Measurements from ENCODE around the gene CRCP. TPM values are rescaled to one million over a fixed set of nuclear protein-coding genes. Genes with fewer than 3 reads are reported as not detected.

Gene CRCP
- total and polyA plus RNA-seq, 2 of the 13 experiments (the other 11 are each of a cell fraction or from before 2014, with no cell fraction given): 22.7 to 31.0 TPM

DNA sequence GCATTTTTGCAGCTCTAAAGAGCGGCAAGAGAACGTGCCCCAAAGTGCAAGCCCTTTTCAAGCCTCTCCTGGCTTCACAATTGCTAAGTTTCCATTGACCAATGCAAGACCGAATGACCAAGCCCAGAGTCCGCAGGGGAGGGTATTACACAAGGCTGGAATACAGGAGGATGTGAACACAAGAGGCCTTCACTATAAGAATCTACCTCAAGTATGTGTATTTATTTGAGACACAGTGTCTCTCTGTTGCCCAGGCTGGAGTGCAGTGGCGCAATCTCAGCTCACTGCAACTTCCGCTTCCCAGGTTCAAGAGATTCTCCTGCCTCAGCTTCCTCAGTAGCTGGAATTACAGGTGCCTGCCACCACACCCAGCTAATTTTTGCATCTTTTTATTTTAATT is 68.3 kb downstream of the CRCP start (continued):
- TF ChIP-seq, protein P1, sequence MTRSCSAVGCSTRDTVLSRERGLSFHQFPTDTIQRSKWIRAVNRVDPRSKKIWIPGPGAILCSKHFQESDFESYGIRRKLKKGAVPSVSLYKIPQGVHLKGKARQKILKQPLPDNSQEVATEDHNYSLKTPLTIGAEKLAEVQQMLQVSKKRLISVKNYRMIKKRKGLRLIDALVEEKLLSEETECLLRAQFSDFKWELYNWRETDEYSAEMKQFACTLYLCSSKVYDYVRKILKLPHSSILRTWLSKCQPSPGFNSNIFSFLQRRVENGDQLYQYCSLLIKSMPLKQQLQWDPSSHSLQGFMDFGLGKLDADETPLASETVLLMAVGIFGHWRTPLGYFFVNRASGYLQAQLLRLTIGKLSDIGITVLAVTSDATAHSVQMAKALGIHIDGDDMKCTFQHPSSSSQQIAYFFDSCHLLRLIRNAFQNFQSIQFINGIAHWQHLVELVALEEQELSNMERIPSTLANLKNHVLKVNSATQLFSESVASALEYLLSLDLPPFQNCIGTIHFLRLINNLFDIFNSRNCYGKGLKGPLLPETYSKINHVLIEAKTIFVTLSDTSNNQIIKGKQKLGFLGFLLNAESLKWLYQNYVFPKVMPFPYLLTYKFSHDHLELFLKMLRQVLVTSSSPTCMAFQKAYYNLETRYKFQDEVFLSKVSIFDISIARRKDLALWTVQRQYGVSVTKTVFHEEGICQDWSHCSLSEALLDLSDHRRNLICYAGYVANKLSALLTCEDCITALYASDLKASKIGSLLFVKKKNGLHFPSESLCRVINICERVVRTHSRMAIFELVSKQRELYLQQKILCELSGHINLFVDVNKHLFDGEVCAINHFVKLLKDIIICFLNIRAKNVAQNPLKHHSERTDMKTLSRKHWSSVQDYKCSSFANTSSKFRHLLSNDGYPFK (CRISPR knock-in tag; IDR thresholded peaks at IDR 0.05; ENCODE audit: borderline replicate concordance): no peak
- TF ChIP-seq ZBTB2 (CRISPR knock-in tag; IDR thresholded peaks at IDR 0.05; ENCODE audit: low read depth) (no peak), ZBTB38 (CRISPR knock-in tag; IDR thresholded peaks at IDR 0.05) (no peak), TCF7 (IDR thresholded peaks at IDR 0.05; ENCODE audit: low read depth) (no peak), TOE1 (CRISPR knock-in tag; IDR thresholded peaks at IDR 0.05) (no peak)

GRCh38 chr7:66183700-66184099 is 69.1 kb downstream of the CRCP start:
- Histone ChIP-seq H3K9me3 (ENCODE audit: low read length) (no peaks in the 10 kb centered on the region), H3K79me2 (ENCODE audit: insufficient read depth, low read length) (no peaks in the 10 kb centered on the region), H3K27ac (ENCODE audit: extremely low read length, insufficient read depth, low read length) (no peak overlapping the region), H4K20me1 (ENCODE audit: insufficient read depth, low read length) (no peaks in the 10 kb centered on the region), H3K4me2 (ENCODE audit: low read depth, low read length) (no peak overlapping the region), H3K9ac (ENCODE audit: insufficient read depth, low read depth, low read length) (no peak overlapping the region), H3K27me3 (ENCODE audit: control insufficient read depth in 1 of 2, insufficient read depth in 2 of 2, low read length in 2 of 2) (no peaks in the 10 kb centered on the region), H2AFZ (ENCODE audit: low read length) (no peak overlapping the region), H3K4me3 (replicated peaks in 1 of 3; ENCODE audit: insufficient read depth in 1 of 3, low read depth in 2 of 3, low read length in 3 of 3) (no peak overlapping the region), H3K36me3 (replicated peaks in 1 of 2; ENCODE audit: control insufficient read depth in 1 of 2, insufficient read depth in 2 of 2, low read length in 2 of 2) (no peaks in the 10 kb centered on the region), H3K4me1 (ENCODE audit: insufficient read depth, low read length) (peaks cover 42% of the 10 kb centered on the region)
- in situ Hi-C loops (cut with HindIII; ENCODE audit: extremely low pct_ligation_motif_present, low pct_unique_long_range_greater_than_20kb) (no loop called here), intact Hi-C loops (cut with micrococcal nuclease; ENCODE audit: unreplicated experiment) (no loop called here)
- no peak for DNase-seq (ENCODE audit: low spot score)
- BruUV-seq (replicated peaks): no TSS peak
- POLR2A ChIA-PET: interaction anchor here (1.3 to 1.6 kb wide), 2 partner anchors 21 to 108 kb away, joined by 4 read pairs; partner anchors contain the start of genes ASL and TPST1
- no peak for ATAC-seq
- WGBS (ENCODE audit: low lambda C conversion rate): 28% methylated on average over 2 of the region's 2 CpGs
- no peak for FAIRE-seq
- CTCF ChIA-PET (ENCODE audit: low intra/inter-chr PET ratio, low total read pairs): no interaction called here
- TF ChIP-seq ZNF354B (CRISPR knock-in tag; IDR thresholded peaks at IDR 0.05) (no peak), ZBTB3 (CRISPR knock-in tag; IDR thresholded peaks at IDR 0.05; ENCODE audit: borderline replicate concordance, low read depth) (no peak), ZNF446 (CRISPR knock-in tag; IDR thresholded peaks at IDR 0.05) (no peak), ARNTL (CRISPR knock-in tag; IDR thresholded peaks at IDR 0.05) (no peak)
- TF ChIP-seq, protein P2, sequence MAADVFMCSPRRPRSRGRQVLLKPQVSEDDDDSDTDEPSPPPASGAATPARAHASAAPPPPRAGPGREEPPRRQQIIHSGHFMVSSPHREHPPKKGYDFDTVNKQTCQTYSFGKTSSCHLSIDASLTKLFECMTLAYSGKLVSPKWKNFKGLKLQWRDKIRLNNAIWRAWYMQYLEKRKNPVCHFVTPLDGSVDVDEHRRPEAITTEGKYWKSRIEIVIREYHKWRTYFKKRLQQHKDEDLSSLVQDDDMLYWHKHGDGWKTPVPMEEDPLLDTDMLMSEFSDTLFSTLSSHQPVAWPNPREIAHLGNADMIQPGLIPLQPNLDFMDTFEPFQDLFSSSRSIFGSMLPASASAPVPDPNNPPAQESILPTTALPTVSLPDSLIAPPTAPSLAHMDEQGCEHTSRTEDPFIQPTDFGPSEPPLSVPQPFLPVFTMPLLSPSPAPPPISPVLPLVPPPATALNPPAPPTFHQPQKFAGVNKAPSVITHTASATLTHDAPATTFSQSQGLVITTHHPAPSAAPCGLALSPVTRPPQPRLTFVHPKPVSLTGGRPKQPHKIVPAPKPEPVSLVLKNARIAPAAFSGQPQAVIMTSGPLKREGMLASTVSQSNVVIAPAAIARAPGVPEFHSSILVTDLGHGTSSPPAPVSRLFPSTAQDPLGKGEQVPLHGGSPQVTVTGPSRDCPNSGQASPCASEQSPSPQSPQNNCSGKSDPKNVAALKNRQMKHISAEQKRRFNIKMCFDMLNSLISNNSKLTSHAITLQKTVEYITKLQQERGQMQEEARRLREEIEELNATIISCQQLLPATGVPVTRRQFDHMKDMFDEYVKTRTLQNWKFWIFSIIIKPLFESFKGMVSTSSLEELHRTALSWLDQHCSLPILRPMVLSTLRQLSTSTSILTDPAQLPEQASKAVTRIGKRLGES (CRISPR knock-in tag; IDR thresholded peaks at IDR 0.05; ENCODE audit: borderline replicate concordance): no peak
- TF ChIP-seq, protein P3, sequence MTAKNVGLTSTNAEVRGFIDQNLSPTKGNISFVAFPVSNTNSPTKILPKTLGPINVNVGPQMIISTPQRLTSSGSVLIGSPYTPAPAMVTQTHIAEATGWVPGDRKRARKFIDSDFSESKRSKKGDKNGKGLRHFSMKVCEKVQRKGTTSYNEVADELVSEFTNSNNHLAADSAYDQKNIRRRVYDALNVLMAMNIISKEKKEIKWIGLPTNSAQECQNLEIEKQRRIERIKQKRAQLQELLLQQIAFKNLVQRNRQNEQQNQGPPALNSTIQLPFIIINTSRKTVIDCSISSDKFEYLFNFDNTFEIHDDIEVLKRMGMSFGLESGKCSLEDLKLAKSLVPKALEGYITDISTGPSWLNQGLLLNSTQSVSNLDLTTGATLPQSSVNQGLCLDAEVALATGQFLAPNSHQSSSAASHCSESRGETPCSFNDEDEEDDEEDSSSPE (CRISPR knock-in tag; IDR thresholded peaks at IDR 0.05): no peak
- TF ChIP-seq, protein P4, sequence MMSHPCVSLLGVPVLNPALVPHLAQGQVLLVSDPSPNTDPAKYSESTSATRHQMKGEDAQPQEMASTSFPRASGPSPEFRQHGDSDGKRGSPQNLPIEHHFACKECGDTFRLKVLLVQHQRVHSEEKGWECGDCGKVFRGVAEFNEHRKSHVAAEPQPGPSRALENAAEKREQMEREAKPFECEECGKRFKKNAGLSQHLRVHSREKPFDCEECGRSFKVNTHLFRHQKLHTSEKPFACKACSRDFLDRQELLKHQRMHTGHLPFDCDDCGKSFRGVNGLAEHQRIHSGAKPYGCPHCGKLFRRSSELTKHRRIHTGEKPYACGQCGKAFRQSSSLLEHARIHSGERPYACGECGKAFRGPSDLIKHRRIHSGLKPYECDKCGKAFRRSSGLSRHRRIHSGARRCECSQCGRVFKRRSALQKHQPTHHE (CRISPR knock-in tag; IDR thresholded peaks at IDR 0.05; ENCODE audit: borderline replicate concordance): no peak

All from HepG2 (cell line).